Stimulated activated CD4-positive, alpha-beta T cell treated with anti-CD3 and anti-CD28 coated beads, Interleukin-12 subunit alpha, Interleukin-12 subunit beta, amount 100 ng/mL, for 24 hours (primary cell): ENCODE measurements around the gene MAPKAP1.

Experiments used
- DNase-seq, 2 experiments: peaks; one replicate each; pipeline ENCODE4 v3.0.0-alpha.2; 2020; ENCODE audit warnings: low read depth in 2 of 2

Gene MAPKAP1

GRCh38 chr9:125387861-125388524, 319.0 kb downstream of the MAPKAP1 start:
- DNase-seq: no peak
